Skeletal muscle cell (primary cell): Measurements from ENCODE around the gene RTN4IP1.
"Not testable (repeated sequence)": the region's sequence is repeated elsewhere in the genome, so short reads cannot be mapped to it uniquely, and the experiment has no call there.

Experiments
- DNase-seq: peaks from one replicate; pipeline ENCODE4 v3.0.0-alpha.2; 2010; ENCODE audit warnings: low read depth
- H3K4me3 ChIP-seq: 2 replicates; pipeline ENCODE4 v1.5.1; 2011; ENCODE audit warnings: low read depth, mild to moderate bottlenecking, control low read depth, low read length, moderate library complexity

Gene RTN4IP1

GRCh38 chr6:106599440-106599839, 29.9 kb downstream of the RTN4IP1 start:
- no peak for DNase-seq
- H3K4me3 ChIP-seq: no peak overlapping the region

GRCh38 chr6:106591111-106591825, 38.0 kb downstream of the RTN4IP1 start:
- peak; percentile 76 for DNase-seq

GRCh38 chr6:106588937-106589336, 40.4 kb downstream of the RTN4IP1 start:
- H3K4me3 ChIP-seq, DNase-seq: not testable (repeated sequence)

More at GRCh38 chr6:106591111-106591825, 38.0 kb downstream of the RTN4IP1 start:
- no peak overlapping the region for H3K4me3 ChIP-seq

- H3K4me3 ChIP-seq: no peak overlapping the region
- no peak for DNase-seq
Measured at GRCh38 chr6:106586815-106587415, 42.4 kb downstream of the RTN4IP1 start.

- H3K4me3 ChIP-seq: no peak overlapping the region
- DNase-seq: no peak
Measured at GRCh38 chr6:106581468-106581867, 47.8 kb downstream of the RTN4IP1 start.

GRCh38 chr6:106579281-106579680, 50.0 kb downstream of the RTN4IP1 start:
- DNase-seq: no peak
- no peak overlapping the region for H3K4me3 ChIP-seq

- no peak overlapping the region for H3K4me3 ChIP-seq
- no peak for DNase-seq
Measured at GRCh38 chr6:106574741-106575458, 54.4 kb downstream of the RTN4IP1 start.

- DNase-seq: no peak
- H3K4me3 ChIP-seq: no peak overlapping the region
Measured at GRCh38 chr6:106572875-106573585, 56.3 kb downstream of the RTN4IP1 start.

GRCh38 chr6:106572436-106572835, 56.9 kb downstream of the RTN4IP1 start:
- no peak for DNase-seq
- no peak overlapping the region for H3K4me3 ChIP-seq

GRCh38 chr6:106569428-106569827, 59.9 kb downstream of the RTN4IP1 start:
- no peak for DNase-seq
- H3K4me3 ChIP-seq: no peak overlapping the region

- no peak overlapping the region for H3K4me3 ChIP-seq
- DNase-seq: no peak
Measured at GRCh38 chr6:106568530-106568929, 60.8 kb downstream of the RTN4IP1 start.

- no peak overlapping the region for H3K4me3 ChIP-seq
- DNase-seq: no peak
Measured at GRCh38 chr6:106564476-106564875, 64.8 kb downstream of the RTN4IP1 start.

GRCh38 chr6:106563614-106564013, 65.7 kb downstream of the RTN4IP1 start:
- no peak overlapping the region for H3K4me3 ChIP-seq

GRCh38 chr6:106561686-106562405, 67.5 kb downstream of the RTN4IP1 start:
- no peak overlapping the region for H3K4me3 ChIP-seq
- DNase-seq: no peak

More at GRCh38 chr6:106563614-106564013, 65.7 kb downstream of the RTN4IP1 start:
- DNase-seq: no peak

- no peak for DNase-seq
- H3K4me3 ChIP-seq: no peak overlapping the region
Measured at GRCh38 chr6:106560996-106561685, 68.2 kb downstream of the RTN4IP1 start.

GRCh38 chr6:106559659-106560058, 69.6 kb downstream of the RTN4IP1 start:
- not testable (repeated sequence) for DNase-seq, H3K4me3 ChIP-seq

- no peak overlapping the region for H3K4me3 ChIP-seq
- DNase-seq: no peak
Measured at GRCh38 chr6:106558364-106558763, 70.9 kb downstream of the RTN4IP1 start.

- H3K4me3 ChIP-seq: no peak overlapping the region
- DNase-seq: no peak
Measured at GRCh38 chr6:106557837-106558236, 71.5 kb downstream of the RTN4IP1 start.
